ENCODE data around the gene C1orf216. TPM values are rescaled to one million over a fixed set of nuclear protein-coding genes. Genes with fewer than 3 reads are reported as not detected.
"Not testable (repeated sequence)": the region's sequence is repeated elsewhere in the genome, so short reads cannot be mapped to it uniquely, and the experiment has no call there.

C1orf216 gene
- total RNA-seq, 1 experiment from 2014 or later, result 6.6 TPM

DNA sequence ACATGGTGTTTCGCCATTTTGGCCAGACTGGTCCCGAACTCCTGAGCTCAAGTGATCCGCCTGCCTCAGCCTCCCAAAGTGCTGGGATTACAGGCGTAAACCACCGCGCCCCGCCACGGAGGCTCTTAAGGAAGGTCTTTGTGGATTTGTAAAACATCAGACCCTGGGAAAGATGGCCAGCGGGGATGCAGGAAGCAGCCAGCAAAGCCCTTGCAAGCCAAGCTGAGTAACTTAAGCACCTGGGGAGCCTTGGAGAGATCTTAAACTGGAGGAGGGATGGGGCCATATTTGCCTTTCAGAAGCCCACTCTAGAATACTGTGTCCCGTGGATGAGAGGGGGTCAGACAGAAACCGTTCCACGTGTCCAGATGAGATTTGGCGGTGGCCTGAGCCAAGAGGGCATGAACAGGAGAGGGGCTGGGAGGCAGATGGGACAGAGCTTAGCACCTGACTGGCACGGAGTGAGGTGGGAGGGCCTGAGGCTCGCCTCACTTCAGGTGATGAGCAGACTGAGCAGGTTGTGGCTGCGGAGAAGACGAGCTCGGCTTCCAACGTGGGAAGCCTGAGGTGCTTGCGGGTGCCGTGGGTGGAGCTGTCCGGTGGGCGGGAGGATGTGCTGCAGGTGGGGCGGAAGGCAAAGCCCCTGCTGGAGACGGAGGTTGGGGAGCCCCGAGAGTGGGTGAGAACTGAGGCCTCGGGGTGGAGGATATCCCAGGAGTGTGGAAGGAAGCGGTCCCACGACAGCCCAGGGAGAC, 11.7 kb downstream of the C1orf216 start:
- DNase-seq, result no peak
- ChIA-PET CTCF (interaction anchor here (0.7 kb wide), 1 partner anchor 63 kb away, joined by 3 read pairs; the partner anchor contains the start of gene CLSPN), POLR2A (interaction anchor here (0.6 kb wide), 1 partner anchor 46 kb away, joined by 8 read pairs; no protein-coding TSS in a partner anchor)
- Mint-ChIP-seq H3K4me3 (ENCODE audit: unreplicated experiment) (peak overlapping the region; percentile 82), H3K27ac (ENCODE audit: unreplicated experiment) (peak overlapping the region; percentile 79), H3K4me1 (ENCODE audit: low read depth, unreplicated experiment) (peaks cover 7% of the 10 kb centered on the region), H3K9me3 (ENCODE audit: unreplicated experiment) (no peaks in the 10 kb centered on the region), H3K27me3 (ENCODE audit: insufficient read depth, unreplicated experiment) (no peaks in the 10 kb centered on the region), H3K36me3 (ENCODE audit: insufficient read depth, unreplicated experiment) (no peaks in the 10 kb centered on the region)
- no peaks in the 10 kb centered on the region for H3K27me3 ChIP-seq (replicated peaks; ENCODE audit: control insufficient read depth, insufficient read depth, low read length)
- no TSS peak for BruUV-seq (replicated peaks)
- peak overlapping the region; percentile 45 for H3K4me3 ChIP-seq (ENCODE audit: low read depth, low read length)
- no peaks in the 10 kb centered on the region for H3K36me3 ChIP-seq (ENCODE audit: control insufficient read depth, insufficient read depth, low read length)
- intact Hi-C loops (cut with micrococcal nuclease; ENCODE audit: unreplicated experiment), result no loop called here
- no peaks in the 10 kb centered on the region for H3K4me1 ChIP-seq
- H3K9me3 ChIP-seq, result no peaks in the 10 kb centered on the region
- TF ChIP-seq, protein P1, sequence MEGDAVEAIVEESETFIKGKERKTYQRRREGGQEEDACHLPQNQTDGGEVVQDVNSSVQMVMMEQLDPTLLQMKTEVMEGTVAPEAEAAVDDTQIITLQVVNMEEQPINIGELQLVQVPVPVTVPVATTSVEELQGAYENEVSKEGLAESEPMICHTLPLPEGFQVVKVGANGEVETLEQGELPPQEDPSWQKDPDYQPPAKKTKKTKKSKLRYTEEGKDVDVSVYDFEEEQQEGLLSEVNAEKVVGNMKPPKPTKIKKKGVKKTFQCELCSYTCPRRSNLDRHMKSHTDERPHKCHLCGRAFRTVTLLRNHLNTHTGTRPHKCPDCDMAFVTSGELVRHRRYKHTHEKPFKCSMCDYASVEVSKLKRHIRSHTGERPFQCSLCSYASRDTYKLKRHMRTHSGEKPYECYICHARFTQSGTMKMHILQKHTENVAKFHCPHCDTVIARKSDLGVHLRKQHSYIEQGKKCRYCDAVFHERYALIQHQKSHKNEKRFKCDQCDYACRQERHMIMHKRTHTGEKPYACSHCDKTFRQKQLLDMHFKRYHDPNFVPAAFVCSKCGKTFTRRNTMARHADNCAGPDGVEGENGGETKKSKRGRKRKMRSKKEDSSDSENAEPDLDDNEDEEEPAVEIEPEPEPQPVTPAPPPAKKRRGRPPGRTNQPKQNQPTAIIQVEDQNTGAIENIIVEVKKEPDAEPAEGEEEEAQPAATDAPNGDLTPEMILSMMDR (IDR thresholded peaks at IDR 0.05; ENCODE audit: insufficient read depth in 1 of 2, low read depth in 1 of 2, low read length in 1 of 2, severe bottlenecking in 1 of 2, unreplicated experiment in 1 of 2), result no peak

DNA sequence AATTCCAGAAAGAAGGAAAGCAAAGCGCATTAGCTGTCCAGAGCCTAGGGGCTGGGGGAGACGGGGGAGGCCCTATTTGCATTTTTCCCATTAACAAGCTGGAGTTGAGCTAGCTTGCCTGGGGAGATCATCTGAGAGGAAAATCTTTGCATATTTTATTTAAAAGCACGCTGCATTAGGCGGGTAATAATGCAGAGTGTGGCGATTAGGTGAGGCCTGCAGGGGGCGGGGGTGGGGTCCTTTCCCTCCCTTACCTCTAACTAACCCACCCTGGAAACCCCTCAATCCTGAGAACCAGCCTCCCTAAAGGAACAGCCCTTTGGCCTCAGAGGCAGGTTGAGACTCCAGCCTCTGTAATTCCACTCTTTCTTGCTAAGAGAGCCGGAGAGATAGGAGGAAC, 16.2 kb downstream of the C1orf216 start:
- no TSS peak for BruUV-seq (replicated peaks)
- no peaks in the 10 kb centered on the region for H3K36me3 ChIP-seq (ENCODE audit: control insufficient read depth, insufficient read depth, low read length)
- intact Hi-C loops (cut with micrococcal nuclease; ENCODE audit: unreplicated experiment), result no loop called here
- no peaks in the 10 kb centered on the region for H3K4me1 ChIP-seq
- ChIA-PET CTCF (no interaction called here), POLR2A (no interaction called here)
- Mint-ChIP-seq H3K9me3 (ENCODE audit: unreplicated experiment) (no peaks in the 10 kb centered on the region), H3K27ac (ENCODE audit: unreplicated experiment) (no peak overlapping the region), H3K27me3 (ENCODE audit: insufficient read depth, unreplicated experiment) (peaks cover 6% of the 10 kb centered on the region), H3K4me3 (ENCODE audit: unreplicated experiment) (no peak overlapping the region), H3K36me3 (ENCODE audit: insufficient read depth, unreplicated experiment) (no peaks in the 10 kb centered on the region), H3K4me1 (ENCODE audit: low read depth, unreplicated experiment) (peaks cover 13% of the 10 kb centered on the region)
- no peaks in the 10 kb centered on the region for H3K27me3 ChIP-seq (replicated peaks; ENCODE audit: control insufficient read depth, insufficient read depth, low read length)
- TF ChIP-seq, protein P1 (IDR thresholded peaks at IDR 0.05; ENCODE audit: insufficient read depth in 1 of 2, low read depth in 1 of 2, low read length in 1 of 2, severe bottlenecking in 1 of 2, unreplicated experiment in 1 of 2), result no peak
- H3K4me3 ChIP-seq (ENCODE audit: low read depth, low read length), result no peak overlapping the region
- no peaks in the 10 kb centered on the region for H3K9me3 ChIP-seq
- DNase-seq, result no peak

DNA sequence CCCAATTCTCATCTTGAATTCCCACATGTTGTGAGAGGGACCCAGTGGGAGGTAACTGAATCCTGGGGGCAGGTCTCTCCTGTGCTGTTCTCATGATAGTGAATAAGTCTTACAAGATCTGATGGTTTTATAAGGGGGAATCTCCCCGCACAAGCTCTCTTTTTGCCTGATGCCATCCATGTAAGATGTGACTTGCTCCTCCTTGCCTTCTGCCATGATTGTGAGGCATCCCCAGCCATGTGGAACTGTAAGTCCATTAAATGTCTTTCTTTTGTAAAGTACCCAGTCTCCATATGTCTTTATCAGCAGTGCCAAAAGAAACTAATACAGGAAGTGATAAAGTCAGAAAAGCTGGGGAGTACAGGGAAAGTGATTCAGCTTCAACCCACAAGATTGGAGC, 19.5 kb downstream of the C1orf216 start:
- intact Hi-C loops (cut with micrococcal nuclease; ENCODE audit: unreplicated experiment); DNase-seq; CTCF ChIA-PET; H3K4me3 Mint-ChIP-seq (ENCODE audit: unreplicated experiment); H3K9me3 ChIP-seq; BruUV-seq (replicated peaks); H3K4me1 ChIP-seq; H3K27me3 Mint-ChIP-seq (ENCODE audit: insufficient read depth, unreplicated experiment); H3K27ac Mint-ChIP-seq (ENCODE audit: unreplicated experiment); H3K36me3 ChIP-seq (ENCODE audit: control insufficient read depth, insufficient read depth, low read length); H3K36me3 Mint-ChIP-seq (ENCODE audit: insufficient read depth, unreplicated experiment); H3K9me3 Mint-ChIP-seq (ENCODE audit: unreplicated experiment); POLR2A ChIA-PET; H3K4me1 Mint-ChIP-seq (ENCODE audit: low read depth, unreplicated experiment); H3K27me3 ChIP-seq (replicated peaks; ENCODE audit: control insufficient read depth, insufficient read depth, low read length); H3K4me3 ChIP-seq (ENCODE audit: low read depth, low read length): not testable (repeated sequence)
